Measurements from ENCODE around the gene RBM8A. TPM values are rescaled to one million over a fixed set of nuclear protein-coding genes. Genes with fewer than 3 reads are reported as not detected.

RBM8A gene
- polyA plus RNA-seq, 1 of the 3 experiments (the other 2 are of a cell fraction), result 236 TPM

Other genes with a start within 250 kb of the RBM8A start
- 0.16 and 0.24 TPM in 2 replicates for gene PDZK1, start 220.1 kb downstream of the RBM8A start, polyA plus RNA-seq (2012; rRNA removed)
- gene CD160, start 208.0 kb downstream of the RBM8A start, polyA plus RNA-seq (2012; rRNA removed), result not detected in 2 replicates
- gene RNF115, start 103.4 kb downstream of the RBM8A start, polyA plus RNA-seq (2012; rRNA removed), result 4.8 and 6.1 TPM in 2 replicates
- gene POLR3C, start 103.3 kb downstream of the RBM8A start, polyA plus RNA-seq (2012; rRNA removed), result 34.1 and 40.9 TPM in 2 replicates
- 7.8 and 8.1 TPM in 2 replicates for gene NUDT17, start 81.9 kb downstream of the RBM8A start, polyA plus RNA-seq (2012; rRNA removed)
- 35.5 and 39.1 TPM in 2 replicates for gene PIAS3, start 68.4 kb downstream of the RBM8A start, polyA plus RNA-seq (2012; rRNA removed)
- 0.05 and 0.08 TPM in 2 replicates for gene ANKRD35, start 41.6 kb downstream of the RBM8A start, polyA plus RNA-seq (2012; rRNA removed)
- gene ITGA10, start 17.4 kb downstream of the RBM8A start, polyA plus RNA-seq (2012; rRNA removed), result 2.1 and 2.6 TPM in 2 replicates
- 26.1 and 34.5 TPM in 2 replicates for gene PEX11B, start 8.8 kb downstream of the RBM8A start, polyA plus RNA-seq (2012; rRNA removed)
- gene LIX1L, start 30.5 kb upstream of the RBM8A start, polyA plus RNA-seq (2012; rRNA removed), result 39.1 and 39.4 TPM in 2 replicates
- gene ANKRD34A, start 37.1 kb upstream of the RBM8A start, polyA plus RNA-seq (2012; rRNA removed), result 2.6 and 3.6 TPM in 2 replicates
- gene POLR3GL, start 37.2 kb upstream of the RBM8A start, polyA plus RNA-seq (2012; rRNA removed), result 15.8 and 17.3 TPM in 2 replicates
- 44.6 and 77.3 TPM in 2 replicates for gene TXNIP, start 69.1 kb upstream of the RBM8A start, polyA plus RNA-seq (2012; rRNA removed)
- 0.05 TPM in 1 of 2 replicates, not detected in the other for gene HJV, start 94.3 kb upstream of the RBM8A start, polyA plus RNA-seq (2012; rRNA removed)
- gene NBPF10, start 217.3 kb upstream of the RBM8A start, polyA plus RNA-seq (2012; rRNA removed), result 0.66 and 0.88 TPM in 2 replicates

Measured in SK-N-SH (cell line).